ENCODE results near the gene UTRN. TPM values are rescaled to one million over a fixed set of nuclear protein-coding genes. Genes with fewer than 3 reads are reported as not detected.

The UTRN gene
- total and polyA plus RNA-seq, 7 donors: 9.0 to 143 (median 36.7) TPM

DNA sequence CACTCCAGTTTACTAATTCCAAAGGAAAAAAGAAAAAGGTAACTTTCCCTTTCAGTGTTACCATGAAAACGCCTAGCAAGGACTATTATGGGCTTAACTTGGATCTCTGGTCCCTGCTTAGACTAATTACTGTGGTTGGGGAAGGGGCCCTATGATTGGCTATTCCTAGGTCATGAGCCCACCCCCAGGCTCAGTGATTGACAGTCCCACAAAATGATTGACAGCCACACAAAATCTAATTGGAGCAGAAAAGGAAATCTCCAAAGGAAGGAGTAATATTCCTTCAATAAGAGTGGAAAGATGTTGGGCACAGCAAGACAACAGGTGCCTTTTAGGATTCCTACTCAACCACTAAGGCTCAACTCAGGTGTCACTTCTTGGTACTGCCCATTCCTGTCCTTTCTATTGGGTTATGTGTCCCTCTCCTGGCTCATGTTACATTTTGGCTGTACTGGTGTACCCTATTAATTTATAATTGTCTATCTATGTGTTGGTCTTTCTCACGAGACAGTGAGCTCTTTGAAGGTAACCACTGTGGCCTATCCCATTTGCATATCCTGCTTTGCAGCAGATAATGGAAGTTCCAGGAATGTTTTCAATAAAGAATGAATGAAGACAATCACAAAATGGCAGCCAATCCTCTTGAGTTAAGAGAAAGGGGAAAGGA is 5.5 kb upstream of the UTRN start:
- TF ChIP-seq POLR2AphosphoS5 (IDR thresholded peaks at IDR 0.05) (no peak), EP300 (IDR thresholded peaks at IDR 0.05) (no peak), POLR2A (IDR thresholded peaks at IDR 0.05) (no peak)
- TF ChIP-seq, protein P1, sequence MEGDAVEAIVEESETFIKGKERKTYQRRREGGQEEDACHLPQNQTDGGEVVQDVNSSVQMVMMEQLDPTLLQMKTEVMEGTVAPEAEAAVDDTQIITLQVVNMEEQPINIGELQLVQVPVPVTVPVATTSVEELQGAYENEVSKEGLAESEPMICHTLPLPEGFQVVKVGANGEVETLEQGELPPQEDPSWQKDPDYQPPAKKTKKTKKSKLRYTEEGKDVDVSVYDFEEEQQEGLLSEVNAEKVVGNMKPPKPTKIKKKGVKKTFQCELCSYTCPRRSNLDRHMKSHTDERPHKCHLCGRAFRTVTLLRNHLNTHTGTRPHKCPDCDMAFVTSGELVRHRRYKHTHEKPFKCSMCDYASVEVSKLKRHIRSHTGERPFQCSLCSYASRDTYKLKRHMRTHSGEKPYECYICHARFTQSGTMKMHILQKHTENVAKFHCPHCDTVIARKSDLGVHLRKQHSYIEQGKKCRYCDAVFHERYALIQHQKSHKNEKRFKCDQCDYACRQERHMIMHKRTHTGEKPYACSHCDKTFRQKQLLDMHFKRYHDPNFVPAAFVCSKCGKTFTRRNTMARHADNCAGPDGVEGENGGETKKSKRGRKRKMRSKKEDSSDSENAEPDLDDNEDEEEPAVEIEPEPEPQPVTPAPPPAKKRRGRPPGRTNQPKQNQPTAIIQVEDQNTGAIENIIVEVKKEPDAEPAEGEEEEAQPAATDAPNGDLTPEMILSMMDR (IDR thresholded peaks at IDR 0.05): no peak
- Histone ChIP-seq H3K4me1 (peaks cover 0 to 10% (median 7%) of the 10 kb centered on the region in 4 donors), H3K9me3 (no peaks in the 10 kb centered on the region), H3K27ac (no peak overlapping the region), H3K4me3 (no peak overlapping the region), H3K27me3 (no peaks in the 10 kb centered on the region), H3K36me3 (no peaks in the 10 kb centered on the region)
- no peak for DNase-seq
- 80 to 87% methylated on average over 2 of the region's 2 CpGs for WGBS, 2 donors
- intact Hi-C loops (cut with DNase I): loop anchor here (10.0 kb wide), 1 partner anchor 125 kb away; no protein-coding TSS in a partner anchor

DNA sequence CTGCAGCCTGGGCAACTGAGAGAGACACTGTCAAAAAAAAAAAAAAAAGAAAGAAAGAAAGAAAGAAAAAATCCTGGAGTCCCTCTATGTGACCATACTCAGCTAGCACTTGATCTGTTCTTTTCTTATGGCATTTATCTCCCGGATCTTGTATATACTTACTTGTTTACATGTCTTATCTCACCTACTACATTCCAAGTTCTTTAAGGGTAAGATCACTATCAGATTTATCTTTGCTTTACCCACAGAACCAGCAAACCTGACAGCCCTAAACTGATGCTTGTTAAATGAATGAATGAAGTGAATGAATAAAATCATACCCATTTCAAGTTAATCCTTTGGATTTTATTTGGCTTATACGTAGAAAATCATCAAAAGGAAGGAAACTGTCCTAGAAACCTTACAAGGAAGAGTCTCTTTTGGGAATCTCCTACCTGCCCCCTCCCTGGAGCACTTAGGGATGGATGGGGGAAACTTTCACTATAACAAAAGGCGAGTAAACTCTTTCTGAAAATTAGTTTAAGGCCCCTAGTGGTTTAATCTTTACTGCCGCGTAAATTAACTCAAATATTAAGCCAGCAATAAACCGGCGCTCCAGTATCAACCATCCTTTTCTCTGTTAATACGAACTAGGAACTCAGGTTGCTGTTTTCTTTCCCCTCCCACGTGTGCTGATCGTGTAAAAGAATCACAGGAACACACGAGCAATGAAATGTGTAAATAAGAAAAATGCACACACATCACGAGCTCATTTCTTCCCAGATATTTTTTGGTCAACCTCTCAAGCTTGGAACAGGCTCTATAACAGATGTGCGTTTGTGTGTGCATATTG is 1.3 kb upstream of the UTRN start:
- Histone ChIP-seq H3K27me3 (no peaks in the 10 kb centered on the region), H3K4me1 (peaks cover 0 to 25% (median 13%) of the 10 kb centered on the region in 4 donors), H3K27ac (peak overlapping the region; percentile 91 to 95 (median 94)), H3K9me3 (no peaks in the 10 kb centered on the region), H3K4me3 (peak overlapping the region; percentile 50 to 93 (median 87)), H3K36me3 (no peaks in the 10 kb centered on the region)
- intact Hi-C loops (cut with DNase I): loop anchor here (10.0 kb wide), 1 partner anchor 121 kb away; no protein-coding TSS in a partner anchor
- no peak for DNase-seq
- 3 to 8% methylated on average over 13 of the region's 13 CpGs for WGBS, 2 donors
- TF ChIP-seq POLR2AphosphoS5 (IDR thresholded peaks at IDR 0.05) (no peak), POLR2A (IDR thresholded peaks at IDR 0.05) (no peak), EP300 (IDR thresholded peaks at IDR 0.05) (no peak)
- TF ChIP-seq, protein P1 (IDR thresholded peaks at IDR 0.05): no peak

DNA sequence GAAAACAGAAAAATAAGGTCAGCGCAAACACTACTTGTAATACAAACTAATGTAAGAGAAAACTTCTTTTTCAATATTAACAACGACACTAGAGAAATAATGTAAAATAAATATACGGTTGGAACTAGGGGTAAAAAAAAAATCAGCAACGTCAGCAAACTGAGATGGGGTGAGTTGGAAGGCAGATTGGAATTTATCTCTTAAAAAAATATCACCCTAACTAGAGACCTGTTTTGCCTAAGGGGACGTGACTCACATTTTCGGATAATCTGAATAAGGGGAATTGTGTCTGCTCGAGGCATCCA is 705 bp upstream of the UTRN start:
- Histone ChIP-seq H3K27me3 (no peaks in the 10 kb centered on the region), H3K36me3 (no peaks in the 10 kb centered on the region), H3K27ac (peak overlapping the region; percentile 91 to 95 (median 94)), H3K4me1 (peaks cover 0 to 25% (median 13%) of the 10 kb centered on the region in 4 donors), H3K4me3 (peak overlapping the region; percentile 50 to 93 (median 87)), H3K9me3 (no peaks in the 10 kb centered on the region)
- intact Hi-C loops (cut with DNase I): loop anchor here (10.0 kb wide), 1 partner anchor 120 kb away; no protein-coding TSS in a partner anchor
- no peak for DNase-seq
- TF ChIP-seq POLR2A (IDR thresholded peaks at IDR 0.05): no peak
- TF ChIP-seq POLR2AphosphoS5 (IDR thresholded peaks at IDR 0.05): no peak
- TF ChIP-seq EP300 (IDR thresholded peaks at IDR 0.05): no peak
- TF ChIP-seq, protein P1 (IDR thresholded peaks at IDR 0.05): no peak
- 1% methylated on average over 7 of the region's 7 CpGs for WGBS, 2 donors

DNA sequence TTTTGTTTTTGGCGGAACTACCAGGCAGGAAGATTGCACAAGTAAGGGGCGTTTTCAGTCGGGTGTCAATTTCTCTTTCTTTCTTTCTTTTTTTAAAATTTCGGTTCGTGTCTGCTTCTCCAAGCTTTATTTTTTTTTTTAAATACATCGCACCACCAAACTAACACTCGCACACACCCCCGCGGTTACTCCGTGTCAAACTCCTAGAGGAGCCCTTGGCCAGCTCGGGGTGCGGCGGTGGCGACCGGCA is 338 bp downstream of the UTRN start:
- Histone ChIP-seq H3K9me3 (no peaks in the 10 kb centered on the region), H3K27ac (peak overlapping the region; percentile 91 to 95 (median 94)), H3K4me3 (peak overlapping the region; percentile 50 to 93 (median 87)), H3K36me3 (no peaks in the 10 kb centered on the region), H3K27me3 (no peaks in the 10 kb centered on the region), H3K4me1 (peaks cover 0 to 25% (median 13%) of the 10 kb centered on the region in 4 donors)
- TF ChIP-seq, protein P1 (IDR thresholded peaks at IDR 0.05): no peak
- no peak for TF ChIP-seq POLR2A (IDR thresholded peaks at IDR 0.05)
- DNase-seq: no peak
- intact Hi-C loops (cut with DNase I): loop anchor here (1.0 to 10.0 kb wide), 4 partner anchors 69 to 197 kb away; partner anchors contain the start of gene SF3B5
- 0% methylated on average over 15 of the region's 15 CpGs for WGBS, 2 donors

Data from sigmoid colon (tissue), 7 donors.